CD4-positive, alpha-beta memory T cell (primary cell): ENCODE measurements around the gene LEMD2. TPM values are rescaled to one million over a fixed set of nuclear protein-coding genes. Genes with fewer than 3 reads are reported as not detected.

Experiments used
- CTCF ChIA-PET: fragments of 350-600 bp; sonication (Branson Sonifier 250); formaldehyde crosslinking; loops from one replicate; lab custom pipeline; 2021; ENCODE audit warnings: inconsistent platforms; ENCODE audit not compliant: partially characterized antibody; lab: Charles Lee
- POLR2A ChIA-PET: fragments of 350-600 bp; sonication (Branson Sonifier 250); formaldehyde crosslinking; loops from one replicate; lab custom pipeline; 2021; ENCODE audit not compliant: partially characterized antibody; lab: Charles Lee
- DNase-seq, 5 donors: peaks; one replicate each; pipeline versions ENCODE4 v3.0.0 to v3.0.0-alpha.2; 2020 to 2022; ENCODE audit warnings: mixed read lengths in 1 of 5
- H3K27ac ChIP-seq: one replicate; pipeline ENCODE4 v1.7.0; 2013; ENCODE audit warnings: low read depth, low read length
- H3K27me3 ChIP-seq: 2 replicates; pipeline ENCODE4 v1.7.0; 2013; ENCODE audit warnings: mild to moderate bottlenecking, low read length, moderate library complexity; ENCODE audit not compliant: insufficient read depth
- H3K36me3 ChIP-seq: 2 replicates; pipeline ENCODE4 v1.7.0; 2013; ENCODE audit warnings: mild to moderate bottlenecking, low read length, moderate library complexity; ENCODE audit not compliant: insufficient read depth
- H3K4me1 ChIP-seq: 2 replicates; pipeline ENCODE4 v1.7.0; 2013; ENCODE audit warnings: mild to moderate bottlenecking, low read length, moderate library complexity; ENCODE audit not compliant: insufficient read depth
- H3K4me3 ChIP-seq, 2 donors: one replicate each; pipeline ENCODE4 v1.7.0; 2013; ENCODE audit warnings: low read length in 2 of 2, mild to moderate bottlenecking in 1 of 2
- H3K9me3 ChIP-seq, 2 donors: one replicate each; pipeline ENCODE4 v1.7.0; 2013; ENCODE audit warnings: low read length in 2 of 2, control low read depth in 1 of 2; ENCODE audit not compliant: control insufficient read depth in 1 of 2
- H3K27ac Mint-ChIP-seq, 7 donors: one replicate each; pipeline ENCODE4 v1.8.0; 2020 to 2021; ENCODE audit warnings: mixed read lengths in 7 of 7, mild to moderate bottlenecking in 6 of 7, inconsistent platforms in 3 of 7, moderate library complexity in 3 of 7
- H3K27me3 Mint-ChIP-seq, 2 donors: one replicate each; pipeline ENCODE4 v1.8.0; 2020 to 2021; ENCODE audit warnings: mixed read lengths in 2 of 2
- H3K36me3 Mint-ChIP-seq, 2 donors: one replicate each; pipeline ENCODE4 v1.8.0; 2020 to 2021; ENCODE audit warnings: mixed read lengths in 2 of 2, inconsistent platforms in 1 of 2, mild to moderate bottlenecking in 1 of 2
- H3K4me1 Mint-ChIP-seq, 4 donors: one replicate each; pipeline ENCODE4 v1.8.0; 2020 to 2021; ENCODE audit warnings: mixed read lengths in 4 of 4, mild to moderate bottlenecking in 1 of 4
- H3K4me3 Mint-ChIP-seq, 8 donors: one replicate each; pipeline ENCODE4 v1.8.0; 2020 to 2021; ENCODE audit warnings: mixed read lengths in 8 of 8, mild to moderate bottlenecking in 7 of 8, moderate library complexity in 6 of 8, inconsistent platforms in 3 of 8
- H3K9me3 Mint-ChIP-seq, 8 donors: one replicate each; pipeline ENCODE4 v1.8.0; 2020 to 2021; ENCODE audit warnings: mixed read lengths in 8 of 8, mild to moderate bottlenecking in 5 of 8, inconsistent platforms in 3 of 8, moderate library complexity in 1 of 8
- intact Hi-C: fragments of 100-400 bp; cut with micrococcal nuclease; formaldehyde crosslinking; loops from one replicate; pipeline ENCODE4 v1.15.1; 2023
- polyA plus RNA-seq, 2 donors: library from polyadenylated mRNA; unstranded; fragments of 300-500 nt; fragmentation: Illumina TruSeq; gene quantifications; one replicate each; pipeline ENCODE4 v1.2.3, GENCODE V29; 2021
- total RNA-seq, 2 experiments: library from RNA; stranded (reverse); gene quantifications; one replicate each; pipeline ENCODE4 v1.2.3, GENCODE V29; 2021

The LEMD2 gene
- total and polyA plus RNA-seq, 4 experiments from 2014 or later: 13.5 to 126 (median 80.1) TPM

GRCh38 chr6:33824461-33825154 is 35.7 kb upstream of the LEMD2 start:
- Histone ChIP-seq H3K27me3 (no peaks in the 10 kb centered on the region), H3K27ac (no peak overlapping the region), H3K4me3 (no peak overlapping the region), H3K9me3 (no peaks in the 10 kb centered on the region), H3K4me1 (peaks cover 5% of the 10 kb centered on the region), H3K36me3 (no peaks in the 10 kb centered on the region)
- CTCF ChIA-PET: no interaction called here
- no peak overlapping the region for H3K4me3 Mint-ChIP-seq
- no peak overlapping the region for H3K27ac Mint-ChIP-seq
- POLR2A ChIA-PET: no interaction called here
- H3K4me1 Mint-ChIP-seq: peaks cover 0 to 3% (median 2%) of the 10 kb centered on the region in 4 donors
- no peaks in the 10 kb centered on the region for H3K27me3 Mint-ChIP-seq
- intact Hi-C loops: no loop called here
- no peak for DNase-seq
- H3K9me3 Mint-ChIP-seq: peaks cover 0 to 2% (median 0%) of the 10 kb centered on the region in 8 donors
- H3K36me3 Mint-ChIP-seq: no peaks in the 10 kb centered on the region

GRCh38 chr6:33823806-33824205 is 34.9 kb upstream of the LEMD2 start:
- Histone ChIP-seq H3K27me3 (no peaks in the 10 kb centered on the region), H3K4me1 (peaks cover 5% of the 10 kb centered on the region), H3K36me3 (no peaks in the 10 kb centered on the region), H3K4me3 (no peak overlapping the region), H3K9me3 (no peaks in the 10 kb centered on the region), H3K27ac (no peak overlapping the region)
- Mint-ChIP-seq H3K27ac (no peak overlapping the region), H3K9me3 (peaks cover 0 to 2% (median 0%) of the 10 kb centered on the region in 8 donors), H3K27me3 (no peaks in the 10 kb centered on the region), H3K36me3 (no peaks in the 10 kb centered on the region), H3K4me1 (peaks cover 0 to 5% (median 3%) of the 10 kb centered on the region in 4 donors), H3K4me3 (no peak overlapping the region)
- intact Hi-C loops: no loop called here
- ChIA-PET CTCF (no interaction called here), POLR2A (no interaction called here)
- DNase-seq: no peak

- intact Hi-C loops: no loop called here
- Mint-ChIP-seq H3K4me1 (peaks cover 0 to 5% (median 3%) of the 10 kb centered on the region in 4 donors), H3K27ac (no peak overlapping the region), H3K27me3 (no peaks in the 10 kb centered on the region), H3K36me3 (no peaks in the 10 kb centered on the region), H3K4me3 (no peak overlapping the region), H3K9me3 (no peaks in the 10 kb centered on the region)
- POLR2A ChIA-PET: no interaction called here
- Histone ChIP-seq H3K27me3 (no peaks in the 10 kb centered on the region), H3K36me3 (no peaks in the 10 kb centered on the region), H3K4me3 (no peak overlapping the region), H3K9me3 (no peaks in the 10 kb centered on the region), H3K4me1 (peaks cover 5% of the 10 kb centered on the region), H3K27ac (no peak overlapping the region)
- no peak for DNase-seq
- CTCF ChIA-PET: no interaction called here
These were observed 33.9 kb upstream of the LEMD2 start for GRCh38 chr6:33822575-33823395.

- Mint-ChIP-seq H3K4me1 (peaks cover 0 to 5% (median 3%) of the 10 kb centered on the region in 4 donors), H3K27ac (no peak overlapping the region), H3K4me3 (no peak overlapping the region), H3K36me3 (no peaks in the 10 kb centered on the region), H3K27me3 (no peaks in the 10 kb centered on the region), H3K9me3 (no peaks in the 10 kb centered on the region)
- no peak for DNase-seq
- Histone ChIP-seq H3K27me3 (no peaks in the 10 kb centered on the region), H3K9me3 (no peaks in the 10 kb centered on the region), H3K36me3 (no peaks in the 10 kb centered on the region), H3K4me1 (peaks cover 5% of the 10 kb centered on the region), H3K27ac (no peak overlapping the region), H3K4me3 (no peak overlapping the region)
- CTCF ChIA-PET: no interaction called here
- POLR2A ChIA-PET: no interaction called here
- intact Hi-C loops: no loop called here
These were observed 32.0 kb upstream of the LEMD2 start for GRCh38 chr6:33820784-33821520.

GRCh38 chr6:33820243-33820642 is 31.3 kb upstream of the LEMD2 start:
- no peaks in the 10 kb centered on the region for H3K9me3 ChIP-seq
- no peak overlapping the region for H3K27ac ChIP-seq
- no peak overlapping the region for H3K4me3 ChIP-seq
- no peaks in the 10 kb centered on the region for H3K27me3 ChIP-seq
- DNase-seq: no peak
- ChIA-PET CTCF (no interaction called here), POLR2A (no interaction called here)
- Mint-ChIP-seq H3K27ac (no peak overlapping the region), H3K36me3 (no peaks in the 10 kb centered on the region), H3K4me1 (peaks cover 0 to 5% (median 3%) of the 10 kb centered on the region in 4 donors), H3K4me3 (no peak overlapping the region), H3K9me3 (no peaks in the 10 kb centered on the region), H3K27me3 (peaks cover 3% of the 10 kb centered on the region in 2 donors)
- intact Hi-C loops: no loop called here
- H3K36me3 ChIP-seq: no peaks in the 10 kb centered on the region
- H3K4me1 ChIP-seq: peaks cover 5% of the 10 kb centered on the region

GRCh38 chr6:33819021-33819420 is 30.1 kb upstream of the LEMD2 start:
- Mint-ChIP-seq H3K4me1 (peaks cover 0 to 5% (median 3%) of the 10 kb centered on the region in 4 donors), H3K27ac (no peak overlapping the region), H3K4me3 (no peak overlapping the region), H3K36me3 (no peaks in the 10 kb centered on the region), H3K27me3 (peaks cover 8 to 10% of the 10 kb centered on the region in 2 donors), H3K9me3 (no peaks in the 10 kb centered on the region)
- DNase-seq: no peak
- H3K4me3 ChIP-seq: no peak overlapping the region
- POLR2A ChIA-PET: no interaction called here
- CTCF ChIA-PET: no interaction called here
- H3K4me1 ChIP-seq: peaks cover 5% of the 10 kb centered on the region
- no peaks in the 10 kb centered on the region for H3K9me3 ChIP-seq
- H3K36me3 ChIP-seq: no peaks in the 10 kb centered on the region
- no peaks in the 10 kb centered on the region for H3K27me3 ChIP-seq
- intact Hi-C loops: no loop called here
- H3K27ac ChIP-seq: no peak overlapping the region

- no peak for DNase-seq
- H3K27me3 Mint-ChIP-seq: peaks cover 10 to 13% of the 10 kb centered on the region in 2 donors
- Histone ChIP-seq H3K27me3 (no peaks in the 10 kb centered on the region), H3K27ac (no peak overlapping the region), H3K4me3 (no peak overlapping the region), H3K9me3 (no peaks in the 10 kb centered on the region), H3K4me1 (peaks cover 5% of the 10 kb centered on the region), H3K36me3 (no peaks in the 10 kb centered on the region)
- H3K27ac Mint-ChIP-seq: no peak overlapping the region
- ChIA-PET POLR2A (no interaction called here), CTCF (no interaction called here)
- H3K9me3 Mint-ChIP-seq: peaks cover 0 to 2% (median 0%) of the 10 kb centered on the region in 8 donors
- intact Hi-C loops: no loop called here
- H3K4me3 Mint-ChIP-seq: no peak overlapping the region
- peaks cover 0 to 5% (median 3%) of the 10 kb centered on the region in 4 donors for H3K4me1 Mint-ChIP-seq
- no peaks in the 10 kb centered on the region for H3K36me3 Mint-ChIP-seq
These were observed 29.4 kb upstream of the LEMD2 start for GRCh38 chr6:33818293-33818692.
